Activated CD8-positive, alpha-beta T cell treated with anti-CD3 and anti-CD28 coated beads for 36 hours (primary cell): ENCODE results near the gene RGS17. TPM values are rescaled to one million over a fixed set of nuclear protein-coding genes. Genes with fewer than 3 reads are reported as not detected.

Experiments
- ATAC-seq: fragments of 200-7000 bp; cut with Tn5 transposase; one replicate; pipeline ENCODE4 v1.10.0; 2021; ENCODE audit warnings: mild to moderate bottlenecking, moderate library complexity
- CTCF ChIA-PET: fragments of 350-600 bp; sonication (Branson Sonifier 250); formaldehyde crosslinking; loops from one replicate; lab custom pipeline; 2021; ENCODE audit warnings: antibody characterized with exemption; lab: Charles Lee
- POLR2A ChIA-PET: fragments of 350-600 bp; sonication (Branson Sonifier 250); formaldehyde crosslinking; loops from one replicate; lab custom pipeline; 2021; ENCODE audit warnings: antibody characterized with exemption; lab: Charles Lee
- DNase-seq: peaks from one replicate; pipeline ENCODE4 v3.0.0-alpha.2; 2020
- H3K27ac Mint-ChIP-seq: one replicate; pipeline ENCODE4 v1.8.0; 2021; ENCODE audit warnings: mild to moderate bottlenecking, mixed read lengths
- H3K27me3 Mint-ChIP-seq: one replicate; pipeline ENCODE4 v1.8.0; 2021; ENCODE audit warnings: mixed read lengths
- H3K36me3 Mint-ChIP-seq: one replicate; pipeline ENCODE4 v1.8.0; 2021; ENCODE audit warnings: low read depth, mixed read lengths
- H3K4me1 Mint-ChIP-seq: one replicate; pipeline ENCODE4 v1.8.0; 2021; ENCODE audit warnings: low read depth, mixed read lengths
- H3K4me3 Mint-ChIP-seq: one replicate; pipeline ENCODE4 v1.8.0; 2021; ENCODE audit warnings: mild to moderate bottlenecking, moderate library complexity, mixed read lengths
- H3K9me3 Mint-ChIP-seq: one replicate; pipeline ENCODE4 v1.8.0; 2021; ENCODE audit warnings: mixed read lengths
- intact Hi-C: fragments of 100-400 bp; cut with micrococcal nuclease; formaldehyde crosslinking; loops from one replicate; pipeline ENCODE4 v1.10.0; 2022
- total RNA-seq, 2 experiments: library from RNA; stranded (reverse); gene quantifications; one replicate each; pipeline ENCODE4 v1.2.3, GENCODE V29; 2021
- TF ChIP-seq, protein P1 (sequence below): fragments of 200-600 bp; IDR thresholded peaks from one replicate; pipeline ENCODE4 v1.8.0; 2022; ENCODE audit warnings: antibody characterized with exemption, mild to moderate bottlenecking

Gene RGS17
- total RNA-seq, 2 experiments from 2014 or later: not detected

GRCh38 chr6:152984513-152984872 is 146.6 kb downstream of the RGS17 start:
- CTCF ChIA-PET: no interaction called here
- ATAC-seq (no peak), DNase-seq (no peak)
- H3K27ac Mint-ChIP-seq: peak overlapping the region; percentile 99
- H3K36me3 Mint-ChIP-seq: peaks cover 44% of the 10 kb centered on the region
- intact Hi-C loops: loop anchor here (5.0 kb wide), 1 partner anchor 1532 kb away; the partner anchor contains the start of gene RMND1
- no peaks in the 10 kb centered on the region for H3K27me3 Mint-ChIP-seq
- POLR2A ChIA-PET: interaction anchor here (0.7 to 4.6 kb wide), 3 partner anchors 12 to 128 kb away, joined by 3 to 34 read pairs (median 20); partner anchors contain the start of gene MTRF1L
- peaks cover 32% of the 10 kb centered on the region for H3K4me1 Mint-ChIP-seq
- H3K9me3 Mint-ChIP-seq: no peaks in the 10 kb centered on the region
- H3K4me3 Mint-ChIP-seq: peak overlapping the region; percentile 85
- TF ChIP-seq, protein P1, sequence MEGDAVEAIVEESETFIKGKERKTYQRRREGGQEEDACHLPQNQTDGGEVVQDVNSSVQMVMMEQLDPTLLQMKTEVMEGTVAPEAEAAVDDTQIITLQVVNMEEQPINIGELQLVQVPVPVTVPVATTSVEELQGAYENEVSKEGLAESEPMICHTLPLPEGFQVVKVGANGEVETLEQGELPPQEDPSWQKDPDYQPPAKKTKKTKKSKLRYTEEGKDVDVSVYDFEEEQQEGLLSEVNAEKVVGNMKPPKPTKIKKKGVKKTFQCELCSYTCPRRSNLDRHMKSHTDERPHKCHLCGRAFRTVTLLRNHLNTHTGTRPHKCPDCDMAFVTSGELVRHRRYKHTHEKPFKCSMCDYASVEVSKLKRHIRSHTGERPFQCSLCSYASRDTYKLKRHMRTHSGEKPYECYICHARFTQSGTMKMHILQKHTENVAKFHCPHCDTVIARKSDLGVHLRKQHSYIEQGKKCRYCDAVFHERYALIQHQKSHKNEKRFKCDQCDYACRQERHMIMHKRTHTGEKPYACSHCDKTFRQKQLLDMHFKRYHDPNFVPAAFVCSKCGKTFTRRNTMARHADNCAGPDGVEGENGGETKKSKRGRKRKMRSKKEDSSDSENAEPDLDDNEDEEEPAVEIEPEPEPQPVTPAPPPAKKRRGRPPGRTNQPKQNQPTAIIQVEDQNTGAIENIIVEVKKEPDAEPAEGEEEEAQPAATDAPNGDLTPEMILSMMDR: no peak

GRCh38 chr6:152983637-152984512 is 147.2 kb downstream of the RGS17 start:
- no peaks in the 10 kb centered on the region for H3K27me3 Mint-ChIP-seq
- H3K4me3 Mint-ChIP-seq: peak overlapping the region; percentile 85
- H3K9me3 Mint-ChIP-seq: no peaks in the 10 kb centered on the region
- TF ChIP-seq, protein P1: no peak
- intact Hi-C loops: loop anchor here (2.0 to 5.0 kb wide), 2 partner anchors 19 to 1532 kb away; partner anchors contain the start of genes MTRF1L and RMND1
- CTCF ChIA-PET: interaction anchor here (0.9 to 1.4 kb wide), 2 partner anchors 17 to 41 kb away, joined by 3 read pairs; no protein-coding TSS in a partner anchor
- POLR2A ChIA-PET: interaction anchor here (1.0 to 4.6 kb wide), 4 partner anchors 12 to 26 kb away, joined by 3 to 34 read pairs (median 12); partner anchors contain the start of gene MTRF1L
- peaks cover 36% of the 10 kb centered on the region for H3K4me1 Mint-ChIP-seq
- peak; percentile 46 for ATAC-seq
- H3K36me3 Mint-ChIP-seq: peaks cover 48% of the 10 kb centered on the region
- DNase-seq: peak; percentile 94
- H3K27ac Mint-ChIP-seq: peak overlapping the region; percentile 99

DNA sequence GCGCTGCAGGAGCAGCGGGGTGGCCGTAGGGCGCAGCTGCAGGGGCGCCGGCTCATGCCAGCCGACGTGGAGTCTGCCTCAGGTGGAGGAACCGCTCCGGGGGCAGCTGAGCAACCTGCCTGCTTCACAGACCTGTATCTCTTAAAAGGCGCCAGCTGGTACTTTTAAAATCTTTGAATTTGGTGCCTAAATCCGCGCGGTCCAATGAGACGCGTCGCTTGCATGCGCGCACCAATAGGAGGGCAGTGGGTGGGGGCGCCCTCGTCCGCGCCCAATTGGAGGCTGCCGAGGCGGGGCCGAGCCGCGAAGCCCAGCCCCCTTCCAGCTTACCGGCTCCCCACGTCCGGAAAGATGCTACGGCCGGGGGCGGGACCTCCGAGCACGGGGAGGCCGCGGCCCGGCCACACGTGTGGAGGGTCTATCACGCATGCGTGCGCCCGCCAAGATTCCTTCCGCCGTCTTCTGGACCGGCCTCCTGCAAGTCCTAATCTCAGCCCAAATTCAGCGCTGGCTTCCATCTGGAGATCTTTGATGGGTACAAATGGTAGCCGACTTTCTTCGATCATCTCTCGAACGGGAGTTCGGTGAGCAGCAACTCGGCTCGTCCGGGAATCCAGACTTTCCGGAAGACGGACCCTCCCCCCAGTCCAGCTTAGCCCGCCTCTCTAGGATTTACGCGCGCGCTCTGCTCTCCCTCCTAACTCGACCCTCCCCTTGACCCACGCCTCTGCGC is 148.0 kb downstream of the RGS17 start, which contains the start of gene FBXO5:
Gene FBXO5 (minus strand): TSS at position 138 of the 733 bp plus-strand sequence. CDS start 82 bp downstream, at position 56.
- ChIA-PET POLR2A (interaction anchor here (0.9 to 4.6 kb wide), 5 partner anchors 13 to 27 kb away, joined by 3 to 34 read pairs (median 5); partner anchors contain the start of gene MTRF1L), CTCF (interaction anchor here (0.9 to 1.4 kb wide), 2 partner anchors 18 to 42 kb away, joined by 3 read pairs; no protein-coding TSS in a partner anchor)
- Mint-ChIP-seq H3K36me3 (peaks cover 53% of the 10 kb centered on the region), H3K27ac (peak within 1 kb of the TSS; percentile 99), H3K4me1 (peaks cover 40% of the 10 kb centered on the region), H3K9me3 (no peaks in the 10 kb centered on the region), H3K4me3 (peak within 1 kb of the TSS; percentile 85), H3K27me3 (no peaks in the 10 kb centered on the region)
- DNase-seq: peak; percentile 98
- ATAC-seq: peak; percentile 92
- intact Hi-C loops: loop anchor here (2.0 to 5.0 kb wide), 2 partner anchors 20 to 1531 kb away; partner anchors contain the start of genes MTRF1L and RMND1
- TF ChIP-seq, protein P1: no peak

GRCh38 chr6:152981989-152982903 is 148.8 kb downstream of the RGS17 start:
- Mint-ChIP-seq H3K4me1 (peaks cover 46% of the 10 kb centered on the region), H3K36me3 (peaks cover 61% of the 10 kb centered on the region)
- CTCF ChIA-PET: interaction anchor here (1.3 to 1.4 kb wide), 2 partner anchors 9 to 18 kb away, joined by 3 read pairs; no protein-coding TSS in a partner anchor

More at GRCh38 chr6:152981989-152982903, 148.8 kb downstream of the RGS17 start:
- Mint-ChIP-seq H3K9me3 (no peaks in the 10 kb centered on the region), H3K4me3 (peak overlapping the region; percentile 85), H3K27ac (peak overlapping the region; percentile 99), H3K27me3 (no peaks in the 10 kb centered on the region)
- POLR2A ChIA-PET: interaction anchor here (0.9 to 4.6 kb wide), 4 partner anchors 12 to 20 kb away, joined by 4 to 34 read pairs (median 12); partner anchors contain the start of gene MTRF1L
- intact Hi-C loops: loop anchor here (2.0 to 5.0 kb wide), 2 partner anchors 21 to 1530 kb away; partner anchors contain the start of genes MTRF1L and RMND1
- TF ChIP-seq, protein P1: no peak
- peak; percentile 35 for DNase-seq
- ATAC-seq: no peak
